PC-9 (cell line): ENCODE measurements around the gene RPS6KA4. TPM values are rescaled to one million over a fixed set of nuclear protein-coding genes. Genes with fewer than 3 reads are reported as not detected.
"Not testable (repeated sequence)": the region's sequence is repeated elsewhere in the genome, so short reads cannot be mapped to it uniquely, and the experiment has no call there.

ENCODE experiments used
- BruUV-seq: library from RNA; stranded (reverse); fragments of 400-500 nt; replicated peaks from 2 replicates; lab custom pipeline; 2021; lab: Mats Ljungman, UMichigan
- CTCF ChIA-PET: fragments of 300-600 bp; sonication (Branson Sonifier 250); formaldehyde crosslinking; loops from one replicate; lab custom pipeline; 2022; ENCODE audit warnings: antibody characterized with exemption; lab: Charles Lee
- POLR2A ChIA-PET: fragments of 300-600 bp; sonication (Branson Sonifier 250); formaldehyde crosslinking; loops from one replicate; lab custom pipeline; 2022; ENCODE audit warnings: antibody characterized with exemption; ENCODE audit not compliant: unreplicated experiment; lab: Charles Lee
- DNase-seq, 2 experiments: peaks; one replicate each; pipeline versions ENCODE4 v3.0.0 to v3.0.0-alpha.2; 2015 to 2022; ENCODE audit warnings: mixed read lengths in 1 of 2
- H2AFZ ChIP-seq: fragments of 200-600 bp; sonication (generic); 2 replicates; pipeline ENCODE4 v1.8.1; 2017; ENCODE audit warnings: antibody characterized with exemption
- H3F3A ChIP-seq: fragments of 200-600 bp; sonication (generic); 2 replicates; pipeline ENCODE4 v1.8.1; 2017; ENCODE audit warnings: antibody characterized with exemption, mild to moderate bottlenecking, low read depth; ENCODE audit not compliant: insufficient read depth
- H3K27ac ChIP-seq: fragments of 200-600 bp; sonication (generic); 2 replicates; pipeline ENCODE4 v1.6.1; 2016; ENCODE audit warnings: mixed run types
- H3K27me3 ChIP-seq: fragments of 200-600 bp; sonication (generic); 2 replicates; pipeline ENCODE4 v1.6.1; 2016; ENCODE audit warnings: low read depth, mixed run types; ENCODE audit not compliant: insufficient read depth
- H3K36me3 ChIP-seq: fragments of 200-600 bp; sonication (generic); 2 replicates; pipeline ENCODE4 v1.6.1; 2016; ENCODE audit warnings: low read depth, mixed run types
- H3K4me1 ChIP-seq: fragments of 200-600 bp; sonication (generic); replicated peaks from 2 replicates; pipeline ENCODE4 v1.6.1; 2016; ENCODE audit warnings: mixed run types; ENCODE audit not compliant: insufficient read depth
- H3K4me2 ChIP-seq: fragments of 200-600 bp; sonication (generic); 2 replicates; pipeline ENCODE4 v1.6.1; 2017; ENCODE audit warnings: mixed run types
- H3K4me3 ChIP-seq: fragments of 200-600 bp; sonication (generic); 2 replicates; pipeline ENCODE4 v1.6.1; 2016; ENCODE audit warnings: mixed run types
- H3K79me2 ChIP-seq: fragments of 200-600 bp; sonication (generic); 2 replicates; pipeline ENCODE4 v1.6.1; 2017; ENCODE audit warnings: low read depth, mixed run types
- H3K9me2 ChIP-seq: fragments of 200-600 bp; sonication (generic); 2 replicates; pipeline ENCODE4 v1.8.1; 2017; ENCODE audit warnings: mild to moderate bottlenecking; ENCODE audit not compliant: insufficient read depth
- H3K9me3 ChIP-seq: fragments of 200-600 bp; sonication (generic); 2 replicates; pipeline ENCODE4 v1.8.1; 2016; ENCODE audit warnings: low read depth; ENCODE audit not compliant: insufficient read depth
- H4K20me1 ChIP-seq: fragments of 200-600 bp; sonication (generic); 2 replicates; pipeline ENCODE4 v1.8.1; 2017; ENCODE audit not compliant: insufficient read depth
- CTCF ChIP-seq: fragments of 200-600 bp; sonication (generic); conservative IDR thresholded peaks from 2 replicates; pipeline ENCODE4 v1.6.1; 2017; ENCODE audit warnings: mixed run types, antibody characterized with exemption, mild to moderate bottlenecking, moderate library complexity
- EZH2 ChIP-seq: fragments of 200-600 bp; sonication (generic); IDR thresholded peaks from 2 replicates; pipeline ENCODE4 v1.8.0; 2017; ENCODE audit warnings: antibody characterized with exemption, low read depth
- intact Hi-C: fragments of 100-400 bp; cut with micrococcal nuclease; formaldehyde crosslinking; loops from one replicate; pipeline ENCODE4 v1.10.0; 2022; ENCODE audit not compliant: unreplicated experiment
- total RNA-seq: library from RNA; stranded (reverse); gene quantifications from 2 replicates; pipeline ENCODE4 v1.2.3, GENCODE V29; 2021

Gene RPS6KA4
- total RNA-seq, 1 experiment from 2014 or later: 64.3 TPM

DNA sequence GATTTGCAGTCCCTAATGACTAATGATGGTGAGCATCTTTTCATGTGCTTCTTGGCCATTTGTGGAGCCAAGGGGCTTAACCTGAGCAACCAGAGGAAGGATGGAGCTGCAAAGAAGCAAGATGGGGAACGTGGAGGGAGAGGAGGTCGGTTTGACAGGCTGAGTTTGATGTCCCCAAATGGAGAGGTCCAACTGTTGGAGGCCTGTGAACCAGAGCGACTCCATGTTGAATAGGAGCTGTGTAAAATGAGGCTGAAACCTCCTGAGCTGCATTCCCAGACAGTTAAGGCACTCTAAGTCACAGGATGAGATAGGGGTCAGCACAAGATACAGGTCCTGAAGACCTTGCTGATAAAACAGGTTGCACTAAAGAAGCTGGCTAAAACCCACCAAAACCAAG, 54.5 kb downstream of the RPS6KA4 start:
- no peaks in the 10 kb centered on the region for H3K9me2 ChIP-seq
- H3K27ac ChIP-seq: no peak overlapping the region
- no TSS peak for BruUV-seq
- no peak for DNase-seq
- no peak overlapping the region for H3K4me2 ChIP-seq
- H3K27me3 ChIP-seq: no peaks in the 10 kb centered on the region
- no peak for TF ChIP-seq EZH2
- no peak for TF ChIP-seq CTCF
- no peaks in the 10 kb centered on the region for H3K4me1 ChIP-seq
- no peaks in the 10 kb centered on the region for H3K36me3 ChIP-seq
- H3K9me3 ChIP-seq: no peaks in the 10 kb centered on the region
- no peak overlapping the region for H3K4me3 ChIP-seq
- no peak overlapping the region for H2AFZ ChIP-seq
- no peaks in the 10 kb centered on the region for H3F3A ChIP-seq
- POLR2A ChIA-PET: no interaction called here
- CTCF ChIA-PET: no interaction called here
- no peaks in the 10 kb centered on the region for H4K20me1 ChIP-seq
- H3K79me2 ChIP-seq: no peaks in the 10 kb centered on the region
- intact Hi-C loops: no loop called here

GRCh38 chr11:64415286-64415685, 56.3 kb downstream of the RPS6KA4 start:
- intact Hi-C loops: no loop called here
- DNase-seq: no peak
- no peaks in the 10 kb centered on the region for H3K79me2 ChIP-seq
- H3K9me2 ChIP-seq: no peaks in the 10 kb centered on the region
- no peaks in the 10 kb centered on the region for H3K36me3 ChIP-seq
- no peak overlapping the region for H3K4me3 ChIP-seq
- H2AFZ ChIP-seq: no peak overlapping the region
- H4K20me1 ChIP-seq: no peaks in the 10 kb centered on the region
- no peak for TF ChIP-seq EZH2
- no peak for TF ChIP-seq CTCF
- H3K4me2 ChIP-seq: no peak overlapping the region
- H3K27ac ChIP-seq: no peak overlapping the region
- CTCF ChIA-PET: interaction anchor here (0.6 kb wide), 1 partner anchor 99 kb away, joined by 3 read pairs; no protein-coding TSS in a partner anchor
- BruUV-seq: no TSS peak
- no peaks in the 10 kb centered on the region for H3K4me1 ChIP-seq
- POLR2A ChIA-PET: no interaction called here
- H3F3A ChIP-seq: no peaks in the 10 kb centered on the region
- 0 out of 2 replicates have a peak, but pooled peaks cover 3% of the 10 kb centered on the region for H3K9me3 ChIP-seq
- H3K27me3 ChIP-seq: no peaks in the 10 kb centered on the region

GRCh38 chr11:64415996-64416728, 57.2 kb downstream of the RPS6KA4 start:
- H3K4me2 ChIP-seq: no peak overlapping the region
- H4K20me1 ChIP-seq: no peaks in the 10 kb centered on the region
- intact Hi-C loops: no loop called here
- no peaks in the 10 kb centered on the region for H3K79me2 ChIP-seq
- H3K4me3 ChIP-seq: no peak overlapping the region
- no peak for TF ChIP-seq CTCF
- TF ChIP-seq EZH2: no peak
- H3K9me2 ChIP-seq: no peaks in the 10 kb centered on the region
- H3K27me3 ChIP-seq: no peaks in the 10 kb centered on the region
- no peaks in the 10 kb centered on the region for H3K36me3 ChIP-seq
- H3K4me1 ChIP-seq: no peaks in the 10 kb centered on the region
- no peak overlapping the region for H2AFZ ChIP-seq
- ChIA-PET POLR2A (interaction anchor here (0.6 kb wide), 1 partner anchor 30 kb away, joined by 7 read pairs; no protein-coding TSS in a partner anchor), CTCF (interaction anchor here (0.6 kb wide), 1 partner anchor 272 kb away, joined by 3 read pairs; no protein-coding TSS in a partner anchor)
- no TSS peak for BruUV-seq
- no peaks in the 10 kb centered on the region for H3F3A ChIP-seq
- no peak for DNase-seq
- 0 out of 2 replicates have a peak, but pooled peaks cover 7% of the 10 kb centered on the region for H3K9me3 ChIP-seq
- no peak overlapping the region for H3K27ac ChIP-seq

DNA sequence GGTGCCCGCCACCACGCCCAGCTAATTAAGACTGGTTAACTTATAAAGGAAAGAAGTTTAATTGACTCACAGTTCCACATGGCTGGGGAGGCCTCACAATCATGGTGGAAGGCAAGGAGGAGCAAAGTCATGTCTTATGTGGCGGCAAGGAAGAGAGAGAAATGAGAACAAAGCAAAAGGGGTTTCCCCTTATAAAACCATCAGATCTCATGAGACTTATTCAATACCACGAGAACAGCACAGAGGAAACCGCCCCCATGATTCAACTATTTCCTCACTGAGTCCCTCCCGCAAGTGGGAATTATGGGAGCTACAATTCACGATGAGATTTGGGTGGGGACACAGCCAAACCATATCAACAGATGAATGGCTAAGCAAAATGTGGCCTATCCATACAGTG, 59.3 kb downstream of the RPS6KA4 start:
- intact Hi-C loops, BruUV-seq, H3K4me1 ChIP-seq: not testable (repeated sequence)

More for the DNA sequence above, 59.3 kb downstream of the RPS6KA4 start:
- H4K20me1 ChIP-seq, H3K4me2 ChIP-seq, H3F3A ChIP-seq, CTCF ChIA-PET, H2AFZ ChIP-seq, DNase-seq, H3K79me2 ChIP-seq, H3K9me2 ChIP-seq, H3K4me3 ChIP-seq, H3K27me3 ChIP-seq, H3K27ac ChIP-seq, H3K36me3 ChIP-seq: not testable (repeated sequence)
- POLR2A ChIA-PET: interaction anchor here (0.6 kb wide), 1 partner anchor 116 kb away, joined by 4 read pairs; no protein-coding TSS in a partner anchor
- H3K9me3 ChIP-seq: peaks cover 16% of the 10 kb centered on the region
